SU-DHL-6 (cell line): ENCODE results near the gene ARHGEF26.

Experiments
- CTCF ChIP-seq: fragments of 200-600 bp; sonication (generic); IDR thresholded peaks from one replicate; pipeline ENCODE4 v1.5.1; 2017; ENCODE audit warnings: antibody characterized with exemption, mild to moderate bottlenecking, low read length, moderate library complexity; ENCODE audit not compliant: insufficient read depth, poor library complexity, severe bottlenecking
- EZH2phosphoT487 ChIP-seq: fragments of 200-600 bp; sonication (generic), shearing (Covaris generic); conservative IDR thresholded peaks from 2 replicates; pipeline ENCODE4 v1.6.1; 2018; ENCODE audit warnings: mild to moderate bottlenecking, antibody characterized with exemption, low read length, moderate library complexity, mixed read lengths

- TF ChIP-seq CTCF (no peak), EZH2phosphoT487 (no peak)
These were observed 74.6 kb downstream of the ARHGEF26 start for GRCh38 chr3:154195620-154196356.
